ENCODE measurements around the gene MGAT2.

The MGAT2 gene

GRCh38 chr14:49594347-49595091 is 26.1 kb upstream of the MGAT2 start:
- no peak for TF ChIP-seq CTCF (IDR thresholded peaks at IDR 0.05; ENCODE audit: low read depth, low read length)
- no peak for DNase-seq (ENCODE audit: extremely low read depth, low read depth)

- no peak for DNase-seq (ENCODE audit: extremely low read depth, low read depth)
- TF ChIP-seq CTCF (IDR thresholded peaks at IDR 0.05; ENCODE audit: low read depth, low read length) = no peak
These were observed 22.5 kb upstream of the MGAT2 start for GRCh38 chr14:49598189-49598484.

GRCh38 chr14:49598485-49599300 is 21.9 kb upstream of the MGAT2 start, which contains the start of gene LRR1:
Gene LRR1, plus strand, starts transcription at chr14:49598940. Its CDS starts 81 bp downstream, at chr14:49599021.
- TF ChIP-seq CTCF (IDR thresholded peaks at IDR 0.05; ENCODE audit: low read depth, low read length) = no peak
- DNase-seq (ENCODE audit: extremely low read depth, low read depth) = no peak

- DNase-seq (ENCODE audit: extremely low read depth, low read depth) = no peak
- TF ChIP-seq CTCF (IDR thresholded peaks at IDR 0.05; ENCODE audit: low read depth, low read length) = no peak
These were observed 13.0 kb upstream of the MGAT2 start for GRCh38 chr14:49607583-49607982.

- DNase-seq (ENCODE audit: extremely low read depth, low read depth) = no peak
- TF ChIP-seq CTCF (IDR thresholded peaks at IDR 0.05; ENCODE audit: low read depth, low read length) = no peak
These were observed 8.3 kb upstream of the MGAT2 start for GRCh38 chr14:49612251-49612650.

GRCh38 chr14:49612671-49613070 is 7.9 kb upstream of the MGAT2 start:
- TF ChIP-seq CTCF (IDR thresholded peaks at IDR 0.05; ENCODE audit: low read depth, low read length) = no peak

GRCh38 chr14:49614196-49614595 is 6.4 kb upstream of the MGAT2 start:
- TF ChIP-seq CTCF (IDR thresholded peaks at IDR 0.05; ENCODE audit: low read depth, low read length) = no peak
- DNase-seq (ENCODE audit: extremely low read depth, low read depth) = no peak

More at GRCh38 chr14:49612671-49613070, 7.9 kb upstream of the MGAT2 start:
- DNase-seq (ENCODE audit: extremely low read depth, low read depth) = no peak
